SK-N-SH treated with all-trans-retinoic acid at 6 μM for 48 hours (cell line): ENCODE results near the gene AADACL3.

Source experiments
- ARNTL ChIP-seq: fragments of 450-650 bp; formaldehyde crosslinking; IDR thresholded peaks from 2 replicates; pipeline ENCODE4 v1.5.0; 2020; ENCODE audit warnings: low read depth, mild to moderate bottlenecking, moderate library complexity, borderline replicate concordance
- CSDC2 ChIP-seq: fragments of 250-450 bp; sonication (Bioruptor Pico); IDR thresholded peaks from 2 replicates; pipeline ENCODE4 v1.5.0; 2020; ENCODE audit warnings: mild to moderate bottlenecking, moderate library complexity
- ESRRG ChIP-seq: fragments of 250-450 bp; sonication (Bioruptor Pico); IDR thresholded peaks from 2 replicates; pipeline ENCODE4 v1.6.1; 2021; ENCODE audit warnings: mild to moderate bottlenecking
- OSR1 ChIP-seq: fragments of 250-450 bp; sonication (Bioruptor Pico); IDR thresholded peaks from 2 replicates; pipeline ENCODE4 v1.8.0; 2022; ENCODE audit warnings: moderate library complexity, mild to moderate bottlenecking, inconsistent platforms
- TCF4 ChIP-seq: fragments of 250-450 bp; sonication (Bioruptor Pico); IDR thresholded peaks from 2 replicates; pipeline ENCODE4 v1.8.0; 2021; ENCODE audit warnings: mild to moderate bottlenecking, moderate library complexity, borderline replicate concordance
- ZC3H10 ChIP-seq: fragments of 250-450 bp; sonication (Bioruptor Pico); IDR thresholded peaks from 2 replicates; pipeline ENCODE4 v1.5.1; 2021; ENCODE audit warnings: mild to moderate bottlenecking, moderate library complexity
- ZFP30 ChIP-seq: fragments of 450-650 bp; formaldehyde crosslinking; IDR thresholded peaks from 2 replicates; pipeline ENCODE4 v1.5.0; 2022; ENCODE audit warnings: mild to moderate bottlenecking, moderate library complexity
- TF ChIP-seq, protein P1 (sequence below): fragments of 250-450 bp; sonication (Bioruptor Pico); IDR thresholded peaks from 2 replicates; pipeline ENCODE4 v1.8.0; 2020; ENCODE audit warnings: mild to moderate bottlenecking, moderate library complexity, borderline replicate concordance
- TF ChIP-seq, protein P2 (sequence below): fragments of 250-450 bp; sonication (Bioruptor Pico); IDR thresholded peaks from 2 replicates; pipeline ENCODE4 v1.5.0; 2020; ENCODE audit warnings: mild to moderate bottlenecking, moderate library complexity
- TF ChIP-seq, protein P3 (sequence below): fragments of 250-450 bp; sonication (Bioruptor Pico); IDR thresholded peaks from 2 replicates; pipeline ENCODE4 v1.5.1; 2020; ENCODE audit warnings: low read depth, mild to moderate bottlenecking, moderate library complexity
- TF ChIP-seq, protein P4 (sequence below): fragments of 250-450 bp; sonication (Bioruptor Pico); IDR thresholded peaks from 2 replicates; pipeline ENCODE4 v1.5.1; 2021; ENCODE audit warnings: mild to moderate bottlenecking, moderate library complexity

DNA sequence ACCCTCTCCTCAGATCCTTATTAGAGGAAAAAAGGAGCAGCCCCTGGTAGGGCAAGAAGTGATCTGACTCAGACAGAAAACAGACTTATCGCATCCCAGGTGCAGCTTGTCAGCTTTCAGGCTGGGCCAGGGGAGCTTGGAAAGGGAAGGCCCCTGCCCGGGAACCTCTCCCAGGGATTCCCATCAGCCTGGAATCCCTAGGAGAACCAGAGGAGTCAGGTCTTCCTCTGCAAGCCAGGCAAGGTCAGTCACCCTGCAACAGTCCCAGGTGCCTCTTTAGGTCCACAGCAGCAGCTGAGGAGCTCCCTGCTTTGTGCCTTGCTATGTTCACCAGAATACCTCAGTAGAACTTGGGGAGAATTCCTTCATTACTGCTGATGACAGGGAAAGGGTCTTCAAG is 54.7 kb downstream of the AADACL3 start:
- TF ChIP-seq ARNTL (CRISPR knock-in tag) (no peak), ESRRG (CRISPR knock-in tag) (no peak), CSDC2 (CRISPR knock-in tag) (no peak), ZC3H10 (CRISPR knock-in tag) (no peak), ZFP30 (CRISPR knock-in tag) (no peak), TCF4 (no peak), OSR1 (CRISPR knock-in tag) (no peak)
- TF ChIP-seq, protein P1, sequence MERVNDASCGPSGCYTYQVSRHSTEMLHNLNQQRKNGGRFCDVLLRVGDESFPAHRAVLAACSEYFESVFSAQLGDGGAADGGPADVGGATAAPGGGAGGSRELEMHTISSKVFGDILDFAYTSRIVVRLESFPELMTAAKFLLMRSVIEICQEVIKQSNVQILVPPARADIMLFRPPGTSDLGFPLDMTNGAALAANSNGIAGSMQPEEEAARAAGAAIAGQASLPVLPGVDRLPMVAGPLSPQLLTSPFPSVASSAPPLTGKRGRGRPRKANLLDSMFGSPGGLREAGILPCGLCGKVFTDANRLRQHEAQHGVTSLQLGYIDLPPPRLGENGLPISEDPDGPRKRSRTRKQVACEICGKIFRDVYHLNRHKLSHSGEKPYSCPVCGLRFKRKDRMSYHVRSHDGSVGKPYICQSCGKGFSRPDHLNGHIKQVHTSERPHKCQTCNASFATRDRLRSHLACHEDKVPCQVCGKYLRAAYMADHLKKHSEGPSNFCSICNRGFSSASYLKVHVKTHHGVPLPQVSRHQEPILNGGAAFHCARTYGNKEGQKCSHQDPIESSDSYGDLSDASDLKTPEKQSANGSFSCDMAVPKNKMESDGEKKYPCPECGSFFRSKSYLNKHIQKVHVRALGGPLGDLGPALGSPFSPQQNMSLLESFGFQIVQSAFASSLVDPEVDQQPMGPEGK (CRISPR knock-in tag): no peak
- TF ChIP-seq, protein P2, sequence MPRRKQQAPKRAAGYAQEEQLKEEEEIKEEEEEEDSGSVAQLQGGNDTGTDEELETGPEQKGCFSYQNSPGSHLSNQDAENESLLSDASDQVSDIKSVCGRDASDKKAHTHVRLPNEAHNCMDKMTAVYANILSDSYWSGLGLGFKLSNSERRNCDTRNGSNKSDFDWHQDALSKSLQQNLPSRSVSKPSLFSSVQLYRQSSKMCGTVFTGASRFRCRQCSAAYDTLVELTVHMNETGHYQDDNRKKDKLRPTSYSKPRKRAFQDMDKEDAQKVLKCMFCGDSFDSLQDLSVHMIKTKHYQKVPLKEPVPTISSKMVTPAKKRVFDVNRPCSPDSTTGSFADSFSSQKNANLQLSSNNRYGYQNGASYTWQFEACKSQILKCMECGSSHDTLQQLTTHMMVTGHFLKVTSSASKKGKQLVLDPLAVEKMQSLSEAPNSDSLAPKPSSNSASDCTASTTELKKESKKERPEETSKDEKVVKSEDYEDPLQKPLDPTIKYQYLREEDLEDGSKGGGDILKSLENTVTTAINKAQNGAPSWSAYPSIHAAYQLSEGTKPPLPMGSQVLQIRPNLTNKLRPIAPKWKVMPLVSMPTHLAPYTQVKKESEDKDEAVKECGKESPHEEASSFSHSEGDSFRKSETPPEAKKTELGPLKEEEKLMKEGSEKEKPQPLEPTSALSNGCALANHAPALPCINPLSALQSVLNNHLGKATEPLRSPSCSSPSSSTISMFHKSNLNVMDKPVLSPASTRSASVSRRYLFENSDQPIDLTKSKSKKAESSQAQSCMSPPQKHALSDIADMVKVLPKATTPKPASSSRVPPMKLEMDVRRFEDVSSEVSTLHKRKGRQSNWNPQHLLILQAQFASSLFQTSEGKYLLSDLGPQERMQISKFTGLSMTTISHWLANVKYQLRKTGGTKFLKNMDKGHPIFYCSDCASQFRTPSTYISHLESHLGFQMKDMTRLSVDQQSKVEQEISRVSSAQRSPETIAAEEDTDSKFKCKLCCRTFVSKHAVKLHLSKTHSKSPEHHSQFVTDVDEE (CRISPR knock-in tag): no peak
- TF ChIP-seq, protein P3, sequence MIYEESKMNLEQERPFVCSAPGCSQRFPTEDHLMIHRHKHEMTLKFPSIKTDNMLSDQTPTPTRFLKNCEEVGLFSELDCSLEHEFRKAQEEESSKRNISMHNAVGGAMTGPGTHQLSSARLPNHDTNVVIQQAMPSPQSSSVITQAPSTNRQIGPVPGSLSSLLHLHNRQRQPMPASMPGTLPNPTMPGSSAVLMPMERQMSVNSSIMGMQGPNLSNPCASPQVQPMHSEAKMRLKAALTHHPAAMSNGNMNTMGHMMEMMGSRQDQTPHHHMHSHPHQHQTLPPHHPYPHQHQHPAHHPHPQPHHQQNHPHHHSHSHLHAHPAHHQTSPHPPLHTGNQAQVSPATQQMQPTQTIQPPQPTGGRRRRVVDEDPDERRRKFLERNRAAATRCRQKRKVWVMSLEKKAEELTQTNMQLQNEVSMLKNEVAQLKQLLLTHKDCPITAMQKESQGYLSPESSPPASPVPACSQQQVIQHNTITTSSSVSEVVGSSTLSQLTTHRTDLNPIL (CRISPR knock-in tag): no peak
- TF ChIP-seq, protein P4, sequence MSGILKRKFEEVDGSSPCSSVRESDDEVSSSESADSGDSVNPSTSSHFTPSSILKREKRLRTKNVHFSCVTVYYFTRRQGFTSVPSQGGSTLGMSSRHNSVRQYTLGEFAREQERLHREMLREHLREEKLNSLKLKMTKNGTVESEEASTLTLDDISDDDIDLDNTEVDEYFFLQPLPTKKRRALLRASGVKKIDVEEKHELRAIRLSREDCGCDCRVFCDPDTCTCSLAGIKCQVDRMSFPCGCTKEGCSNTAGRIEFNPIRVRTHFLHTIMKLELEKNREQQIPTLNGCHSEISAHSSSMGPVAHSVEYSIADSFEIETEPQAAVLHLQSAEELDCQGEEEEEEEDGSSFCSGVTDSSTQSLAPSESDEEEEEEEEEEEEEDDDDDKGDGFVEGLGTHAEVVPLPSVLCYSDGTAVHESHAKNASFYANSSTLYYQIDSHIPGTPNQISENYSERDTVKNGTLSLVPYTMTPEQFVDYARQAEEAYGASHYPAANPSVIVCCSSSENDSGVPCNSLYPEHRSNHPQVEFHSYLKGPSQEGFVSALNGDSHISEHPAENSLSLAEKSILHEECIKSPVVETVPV (CRISPR knock-in tag): no peak
